NT2/D1 (cell line): ENCODE results near the gene PTX3.

Source experiments
- DNase-seq: peaks from one replicate; pipeline ENCODE4 v3.0.0-alpha.2; 2011; ENCODE audit warnings: low read depth, low spot score
- H3K27me3 ChIP-seq: 2 replicates; pipeline ENCODE4 v1.6.0; 2011; ENCODE audit warnings: mild to moderate bottlenecking; ENCODE audit not compliant: insufficient read length, insufficient read depth
- H3K36me3 ChIP-seq: 2 replicates; pipeline ENCODE4 v1.6.1; 2011; ENCODE audit warnings: mild to moderate bottlenecking, low read length, mixed read lengths; ENCODE audit not compliant: insufficient read depth, insufficient read length
- H3K4me1 ChIP-seq: 2 replicates; pipeline ENCODE4 v1.5.1; 2011; ENCODE audit not compliant: insufficient read depth, insufficient read length
- H3K4me3 ChIP-seq: 2 replicates; pipeline ENCODE4 v1.5.1; 2011; ENCODE audit warnings: low read depth; ENCODE audit not compliant: insufficient read length
- H3K9ac ChIP-seq: 2 replicates; pipeline ENCODE4 v1.6.0; 2011; ENCODE audit warnings: low read depth; ENCODE audit not compliant: insufficient read length
- H3K9me3 ChIP-seq: 2 replicates; pipeline ENCODE4 v1.5.1; 2011; ENCODE audit warnings: mild to moderate bottlenecking, low read length; ENCODE audit not compliant: insufficient read depth
- SUZ12 ChIP-seq: IDR thresholded peaks from 2 replicates; pipeline ENCODE4 v1.6.1; 2011; ENCODE audit not compliant: insufficient read length, insufficient read depth; ENCODE audit errors: extremely low read depth
- YY1 ChIP-seq: IDR thresholded peaks from 2 replicates; pipeline ENCODE4 v1.6.1; 2011; ENCODE audit not compliant: insufficient read length, insufficient read depth
- ZNF274 ChIP-seq: IDR thresholded peaks from 2 replicates; pipeline ENCODE4 v1.6.1; 2011; ENCODE audit warnings: mild to moderate bottlenecking, low read depth, low read length

PTX3 gene

DNA sequence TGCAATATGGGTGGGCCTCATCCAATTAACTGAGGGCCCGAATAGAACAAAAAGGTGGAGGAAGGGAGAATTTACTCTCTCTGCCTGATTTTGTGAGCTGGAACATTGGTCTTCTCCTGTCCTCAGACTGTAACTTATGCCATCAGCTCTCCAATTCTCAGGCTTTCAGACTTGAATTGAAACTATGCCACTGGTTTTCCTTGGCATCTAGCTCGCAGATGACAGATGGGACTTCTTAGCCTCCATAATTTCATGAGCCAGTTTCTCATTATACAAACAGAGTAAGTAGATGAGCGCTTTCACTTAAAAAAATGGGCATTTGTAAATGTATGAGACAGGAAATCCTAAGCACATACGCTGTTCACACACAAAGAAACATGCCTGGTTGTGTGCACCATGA lies 8.7 kb upstream of the PTX3 start:
- no peaks in the 10 kb centered on the region for H3K4me1 ChIP-seq

DNA sequence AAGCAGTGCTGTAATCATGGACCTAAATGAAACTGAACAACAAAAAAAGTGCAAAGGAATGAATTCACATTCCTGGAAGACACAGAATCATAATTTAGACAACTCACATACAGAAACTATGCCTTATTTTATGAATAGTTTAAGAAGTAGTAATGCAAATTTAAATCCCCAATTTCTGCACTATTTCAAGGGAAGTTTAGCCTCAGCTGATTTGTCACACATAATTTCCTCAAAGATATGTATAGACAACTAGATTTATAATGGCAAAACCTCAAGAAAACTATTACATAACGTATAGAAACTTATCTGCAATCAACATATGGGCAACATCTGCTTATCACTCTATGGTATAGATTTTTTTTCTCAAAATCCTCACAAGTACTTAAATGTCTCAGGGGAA lies 7.8 kb upstream of the PTX3 start:
- H3K9me3 ChIP-seq = 0 out of 2 replicates have a peak, but pooled peaks cover 5% of the 10 kb centered on the region
- no peak for DNase-seq
- H3K4me3 ChIP-seq = no peak overlapping the region
- TF ChIP-seq SUZ12 (no peak), ZNF274 (no peak), YY1 (no peak)
- H3K9ac ChIP-seq = no peak overlapping the region
- H3K27me3 ChIP-seq = no peaks in the 10 kb centered on the region
- no peaks in the 10 kb centered on the region for H3K4me1 ChIP-seq
- no peaks in the 10 kb centered on the region for H3K36me3 ChIP-seq

More for the DNA sequence above, 8.7 kb upstream of the PTX3 start:
- Histone ChIP-seq H3K27me3 (no peaks in the 10 kb centered on the region), H3K36me3 (no peaks in the 10 kb centered on the region), H3K4me3 (no peak overlapping the region), H3K9me3 (0 out of 2 replicates have a peak, but pooled peaks cover 5% of the 10 kb centered on the region), H3K9ac (no peak overlapping the region)
- TF ChIP-seq YY1 = no peak
- TF ChIP-seq ZNF274 = no peak
- no peak for TF ChIP-seq SUZ12
- no peak for DNase-seq

DNA sequence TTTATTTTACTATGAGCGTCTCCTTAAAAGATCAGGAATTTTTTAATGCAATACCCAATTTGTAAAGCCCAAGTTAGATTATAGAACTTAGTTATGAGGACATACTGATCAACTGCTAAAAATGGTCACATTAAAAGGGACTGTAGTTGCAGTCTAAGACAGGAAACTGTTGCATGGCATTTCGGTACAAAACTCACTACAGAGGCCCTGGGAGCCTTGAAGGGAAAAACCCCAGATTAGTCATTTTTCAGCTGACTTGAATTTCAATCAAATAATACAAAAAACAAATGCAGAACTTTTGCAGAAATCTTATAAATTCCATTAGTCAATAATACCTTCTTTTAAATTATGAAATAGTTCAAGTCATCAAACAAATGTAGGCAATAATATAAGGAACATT lies 6.9 kb upstream of the PTX3 start:
- H3K9ac ChIP-seq = no peak overlapping the region
- H3K4me3 ChIP-seq = no peak overlapping the region
- H3K9me3 ChIP-seq = 0 out of 2 replicates have a peak, but pooled peaks cover 5% of the 10 kb centered on the region
- H3K36me3 ChIP-seq = no peaks in the 10 kb centered on the region
- no peak for DNase-seq
- TF ChIP-seq ZNF274 (no peak), SUZ12 (no peak), YY1 (no peak)
- H3K27me3 ChIP-seq = no peaks in the 10 kb centered on the region
- H3K4me1 ChIP-seq = no peaks in the 10 kb centered on the region

DNA sequence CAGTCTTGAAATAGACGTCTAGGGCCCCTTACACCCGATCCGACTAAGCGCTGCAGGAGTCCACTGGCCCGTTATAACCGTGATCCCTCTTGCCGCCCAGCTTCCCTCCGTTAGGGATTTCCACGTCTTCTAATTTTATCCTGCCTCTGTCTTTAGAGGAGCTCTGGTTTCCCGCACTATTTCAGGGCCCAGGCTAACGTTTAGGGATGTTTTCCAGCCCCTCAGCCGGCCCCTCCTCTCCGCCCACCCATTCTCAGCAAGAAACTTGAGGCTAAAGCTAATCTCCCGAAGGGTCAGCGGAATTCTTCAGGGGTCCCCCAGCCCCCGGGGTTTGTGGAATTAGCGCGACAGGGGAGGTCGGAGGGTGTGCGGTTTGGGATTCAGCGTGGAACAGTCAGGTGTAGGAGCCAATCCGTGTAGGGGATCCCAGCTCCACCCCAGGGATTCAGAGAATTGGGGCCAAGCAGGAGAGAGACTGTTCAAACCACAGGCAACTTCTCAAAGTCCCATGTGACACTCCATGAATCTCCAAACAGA lies 1.6 kb downstream of the PTX3 start:
- no peak for DNase-seq
- peaks cover 35% of the 10 kb centered on the region for H3K27me3 ChIP-seq
- peaks cover 2% of the 10 kb centered on the region for H3K4me1 ChIP-seq
- H3K9me3 ChIP-seq = no peaks in the 10 kb centered on the region
- H3K36me3 ChIP-seq = no peaks in the 10 kb centered on the region
- no peak for TF ChIP-seq YY1
- no peak for TF ChIP-seq ZNF274
- no peak for TF ChIP-seq SUZ12
- peak overlapping the region; percentile 58 for H3K4me3 ChIP-seq
- H3K9ac ChIP-seq = peak overlapping the region; percentile 82

DNA sequence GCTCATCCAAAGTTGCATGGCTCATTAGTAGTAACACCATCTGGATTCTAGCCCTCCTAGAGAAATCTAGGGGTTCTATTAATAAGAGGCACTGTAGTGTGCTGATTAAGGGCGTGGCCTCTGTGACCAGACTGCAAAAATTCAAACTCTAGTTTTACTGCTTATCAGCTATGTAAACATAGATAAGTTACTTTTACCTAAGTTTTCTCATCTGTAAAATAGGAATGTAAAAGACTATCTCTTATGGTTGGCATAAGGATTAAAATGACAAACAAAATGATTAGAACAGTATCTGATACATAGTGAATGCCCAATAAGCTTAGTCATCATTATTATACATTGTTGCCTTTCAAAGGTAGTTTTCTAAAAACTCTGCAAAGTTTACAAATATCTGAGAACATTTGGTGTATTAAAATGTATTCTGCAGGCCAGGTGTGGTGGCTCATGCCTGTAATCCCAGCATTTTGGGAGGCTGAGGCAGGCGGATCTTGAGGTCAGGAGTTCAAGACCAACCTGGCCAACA lies 4.5 kb downstream of the PTX3 start:
- H3K9me3 ChIP-seq = no peaks in the 10 kb centered on the region
- H3K4me1 ChIP-seq = peaks cover 2% of the 10 kb centered on the region
- H3K4me3 ChIP-seq = no peak overlapping the region
- TF ChIP-seq YY1 = no peak
- no peak for TF ChIP-seq SUZ12
- TF ChIP-seq ZNF274 = no peak
- no peak for DNase-seq
- H3K9ac ChIP-seq = no peak overlapping the region
- no peaks in the 10 kb centered on the region for H3K36me3 ChIP-seq
- peaks cover 30% of the 10 kb centered on the region for H3K27me3 ChIP-seq

DNA sequence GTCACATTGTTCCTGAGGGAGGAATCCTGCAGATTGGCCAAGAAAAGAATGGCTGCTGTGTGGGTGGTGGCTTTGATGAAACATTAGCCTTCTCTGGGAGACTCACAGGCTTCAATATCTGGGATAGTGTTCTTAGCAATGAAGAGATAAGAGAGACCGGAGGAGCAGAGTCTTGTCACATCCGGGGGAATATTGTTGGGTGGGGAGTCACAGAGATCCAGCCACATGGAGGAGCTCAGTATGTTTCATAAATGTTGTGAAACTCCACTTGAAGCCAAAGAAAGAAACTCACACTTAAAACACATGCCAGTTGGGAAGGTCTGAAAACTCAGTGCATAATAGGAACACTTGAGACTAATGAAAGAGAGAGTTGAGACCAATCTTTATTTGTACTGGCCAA lies 6.1 kb downstream of the PTX3 start:
- H3K27me3 ChIP-seq = peaks cover 15% of the 10 kb centered on the region
- no peak overlapping the region for H3K9ac ChIP-seq
- no peaks in the 10 kb centered on the region for H3K4me1 ChIP-seq
- TF ChIP-seq YY1 (no peak), ZNF274 (no peak)
- H3K9me3 ChIP-seq = no peaks in the 10 kb centered on the region
- no peak for DNase-seq
- H3K4me3 ChIP-seq = no peak overlapping the region
- H3K36me3 ChIP-seq = no peaks in the 10 kb centered on the region

DNA sequence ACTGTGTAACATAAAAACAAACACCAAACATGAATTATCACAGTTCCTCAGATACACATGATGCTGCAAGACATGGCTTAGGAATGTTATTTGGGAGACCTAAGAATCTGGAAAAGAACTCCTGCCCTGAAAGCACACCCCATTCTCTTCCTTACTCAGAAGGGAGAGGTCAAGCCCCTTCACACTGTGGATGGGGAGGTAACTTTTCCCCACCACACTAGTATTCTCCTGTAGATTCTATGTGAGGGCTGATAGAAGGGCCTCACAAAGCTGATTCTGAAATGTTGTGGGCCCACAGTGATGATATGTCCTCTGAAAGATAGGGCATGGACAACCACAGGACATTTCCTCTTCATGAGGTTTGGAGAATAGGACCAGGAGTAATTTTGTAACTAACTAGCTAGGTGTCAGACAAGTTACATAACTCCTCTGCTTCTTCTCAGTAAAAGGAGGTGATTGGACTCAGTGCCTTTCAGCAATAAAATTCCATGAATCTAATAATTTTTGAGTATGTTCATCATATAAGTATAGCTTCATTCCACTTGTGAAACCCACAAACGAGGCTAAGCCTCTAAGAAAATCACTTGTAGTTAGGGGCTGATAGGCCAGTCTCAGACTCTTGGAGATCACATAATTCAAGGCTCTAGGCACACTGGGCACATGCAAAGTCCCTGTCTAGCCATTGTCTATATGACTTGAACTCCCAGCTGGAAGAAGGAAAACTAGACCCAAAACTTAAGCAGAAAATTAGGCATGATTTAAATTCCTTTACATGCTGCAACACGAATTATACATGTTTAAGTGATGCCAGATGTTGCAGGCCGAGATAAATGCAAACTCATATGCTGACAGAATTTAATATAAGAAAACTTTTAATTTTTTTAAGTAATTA lies 7.5 kb downstream of the PTX3 start:
- H3K27me3 ChIP-seq = peaks cover 2% of the 10 kb centered on the region
- H3K9ac ChIP-seq = no peak overlapping the region
- DNase-seq = no peak
- TF ChIP-seq SUZ12 = no peak
- no peak for TF ChIP-seq YY1
- H3K36me3 ChIP-seq = no peaks in the 10 kb centered on the region
- H3K4me1 ChIP-seq = no peaks in the 10 kb centered on the region
- no peak overlapping the region for H3K4me3 ChIP-seq
- H3K9me3 ChIP-seq = no peaks in the 10 kb centered on the region
